Measurements from ENCODE around the gene RNF150. TPM values are rescaled to one million over a fixed set of nuclear protein-coding genes. Genes with fewer than 3 reads are reported as not detected.

Gene RNF150
- total RNA-seq, 1 experiment from 2014 or later = 2.7 TPM

DNA sequence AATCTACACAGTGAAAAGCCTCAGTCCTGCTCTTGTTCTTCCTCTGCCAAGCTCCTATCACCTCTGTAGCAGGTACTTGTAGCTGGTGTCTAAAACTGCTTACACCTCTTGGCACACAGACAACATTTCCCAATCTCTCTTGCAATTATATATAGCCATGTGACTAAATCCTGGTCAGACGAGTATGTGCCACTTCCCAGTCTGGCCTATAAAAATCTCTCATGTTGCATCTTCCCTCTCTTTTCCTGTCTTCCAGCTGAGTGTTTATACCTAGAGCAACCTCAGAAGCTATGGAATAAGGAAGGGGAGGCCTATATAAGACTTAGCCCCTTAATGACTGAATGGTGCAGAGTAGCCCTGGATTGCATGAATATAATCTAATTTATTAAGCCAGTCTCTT, 105.8 kb downstream of the RNF150 start:
- Histone ChIP-seq H3K27me3 (replicated peaks; ENCODE audit: insufficient read depth, low read depth, low read length, poor library complexity) (no peaks in the 10 kb centered on the region), H3K4me3 (ENCODE audit: low read depth, low read length, poor library complexity, severe bottlenecking) (no peak overlapping the region), H3K9me3 (ENCODE audit: low read depth, low read length, poor library complexity, severe bottlenecking) (no peaks in the 10 kb centered on the region), H3K27ac (ENCODE audit: low read depth, low read length, poor library complexity, severe bottlenecking) (no peak overlapping the region), H3K36me3 (ENCODE audit: insufficient read depth, low read length, poor library complexity, severe bottlenecking) (no peaks in the 10 kb centered on the region), H3K4me1 (ENCODE audit: insufficient read depth, low read length, poor library complexity, severe bottlenecking) (peaks cover 13% of the 10 kb centered on the region)
- ChIA-PET POLR2A (ENCODE audit: low non-redundant PET) (no interaction called here), CTCF (no interaction called here)
- no peak for DNase-seq (ENCODE audit: low spot score)
- TF ChIP-seq EZH2 (IDR thresholded peaks at IDR 0.05; ENCODE audit: borderline replicate concordance, low read depth, low read length, poor library complexity, severe bottlenecking) = no peak
- TF ChIP-seq, protein P1, sequence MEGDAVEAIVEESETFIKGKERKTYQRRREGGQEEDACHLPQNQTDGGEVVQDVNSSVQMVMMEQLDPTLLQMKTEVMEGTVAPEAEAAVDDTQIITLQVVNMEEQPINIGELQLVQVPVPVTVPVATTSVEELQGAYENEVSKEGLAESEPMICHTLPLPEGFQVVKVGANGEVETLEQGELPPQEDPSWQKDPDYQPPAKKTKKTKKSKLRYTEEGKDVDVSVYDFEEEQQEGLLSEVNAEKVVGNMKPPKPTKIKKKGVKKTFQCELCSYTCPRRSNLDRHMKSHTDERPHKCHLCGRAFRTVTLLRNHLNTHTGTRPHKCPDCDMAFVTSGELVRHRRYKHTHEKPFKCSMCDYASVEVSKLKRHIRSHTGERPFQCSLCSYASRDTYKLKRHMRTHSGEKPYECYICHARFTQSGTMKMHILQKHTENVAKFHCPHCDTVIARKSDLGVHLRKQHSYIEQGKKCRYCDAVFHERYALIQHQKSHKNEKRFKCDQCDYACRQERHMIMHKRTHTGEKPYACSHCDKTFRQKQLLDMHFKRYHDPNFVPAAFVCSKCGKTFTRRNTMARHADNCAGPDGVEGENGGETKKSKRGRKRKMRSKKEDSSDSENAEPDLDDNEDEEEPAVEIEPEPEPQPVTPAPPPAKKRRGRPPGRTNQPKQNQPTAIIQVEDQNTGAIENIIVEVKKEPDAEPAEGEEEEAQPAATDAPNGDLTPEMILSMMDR (conservative IDR thresholded peaks at IDR 0.05; ENCODE audit: low read depth, low read length) = no peak
- BruUV-seq (replicated peaks) = no TSS peak
- intact Hi-C loops (cut with micrococcal nuclease; ENCODE audit: unreplicated experiment) = no loop called here

DNA sequence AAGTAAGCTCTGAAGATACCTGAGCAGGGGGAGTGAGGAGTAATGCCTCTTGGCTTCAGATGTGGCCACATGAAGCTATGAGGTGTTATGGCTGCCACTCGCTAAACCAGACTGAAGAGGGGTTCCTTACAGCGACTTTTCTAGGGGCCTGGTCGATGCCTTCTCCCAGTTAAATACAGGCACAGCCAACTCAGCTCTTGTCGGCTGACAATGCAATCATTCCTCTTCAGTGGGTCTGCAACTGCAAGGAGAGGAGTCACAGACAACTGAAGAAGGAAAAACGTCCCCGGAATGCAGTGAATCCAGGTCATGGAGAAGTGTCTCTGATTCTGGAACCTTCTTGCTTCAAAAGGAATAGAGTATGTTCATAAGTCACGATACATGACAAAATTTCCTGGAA, 106.4 kb downstream of the RNF150 start:
- H3K27me3 ChIP-seq (replicated peaks; ENCODE audit: insufficient read depth, low read depth, low read length, poor library complexity) = no peaks in the 10 kb centered on the region
- intact Hi-C loops (cut with micrococcal nuclease; ENCODE audit: unreplicated experiment) = no loop called here
- no peak for DNase-seq (ENCODE audit: low spot score)
- peaks cover 18% of the 10 kb centered on the region for H3K4me1 ChIP-seq (ENCODE audit: insufficient read depth, low read length, poor library complexity, severe bottlenecking)
- H3K27ac ChIP-seq (ENCODE audit: low read depth, low read length, poor library complexity, severe bottlenecking) = no peak overlapping the region
- TF ChIP-seq EZH2 (IDR thresholded peaks at IDR 0.05; ENCODE audit: borderline replicate concordance, low read depth, low read length, poor library complexity, severe bottlenecking) = no peak
- TF ChIP-seq, protein P1 (conservative IDR thresholded peaks at IDR 0.05; ENCODE audit: low read depth, low read length) = no peak
- no peak overlapping the region for H3K4me3 ChIP-seq (ENCODE audit: low read depth, low read length, poor library complexity, severe bottlenecking)
- ChIA-PET POLR2A (ENCODE audit: low non-redundant PET) (no interaction called here), CTCF (no interaction called here)
- H3K36me3 ChIP-seq (ENCODE audit: insufficient read depth, low read length, poor library complexity, severe bottlenecking) = no peaks in the 10 kb centered on the region
- no TSS peak for BruUV-seq (replicated peaks)
- no peaks in the 10 kb centered on the region for H3K9me3 ChIP-seq (ENCODE audit: low read depth, low read length, poor library complexity, severe bottlenecking)

GRCh38 chr4:141023051-141023450, 110.2 kb downstream of the RNF150 start:
- no peak for TF ChIP-seq EZH2 (IDR thresholded peaks at IDR 0.05; ENCODE audit: borderline replicate concordance, low read depth, low read length, poor library complexity, severe bottlenecking)
- TF ChIP-seq, protein P1 (conservative IDR thresholded peaks at IDR 0.05; ENCODE audit: low read depth, low read length) = no peak
- Histone ChIP-seq H3K36me3 (ENCODE audit: insufficient read depth, low read length, poor library complexity, severe bottlenecking) (no peaks in the 10 kb centered on the region), H3K27me3 (replicated peaks; ENCODE audit: insufficient read depth, low read depth, low read length, poor library complexity) (no peaks in the 10 kb centered on the region), H3K4me1 (ENCODE audit: insufficient read depth, low read length, poor library complexity, severe bottlenecking) (peaks cover 47% of the 10 kb centered on the region), H3K9me3 (ENCODE audit: low read depth, low read length, poor library complexity, severe bottlenecking) (no peaks in the 10 kb centered on the region), H3K27ac (ENCODE audit: low read depth, low read length, poor library complexity, severe bottlenecking) (no peak overlapping the region), H3K4me3 (ENCODE audit: low read depth, low read length, poor library complexity, severe bottlenecking) (no peak overlapping the region)
- intact Hi-C loops (cut with micrococcal nuclease; ENCODE audit: unreplicated experiment) = no loop called here
- no peak for DNase-seq (ENCODE audit: low spot score)
- POLR2A ChIA-PET (ENCODE audit: low non-redundant PET) = no interaction called here
- CTCF ChIA-PET = no interaction called here
- BruUV-seq (replicated peaks) = no TSS peak

Measured in A673 (cell line).